Tibial artery (tissue), 4 donors: ENCODE measurements around the gene ZDHHC20.
A peak's percentile ranks its signal among the peaks of the same experiment; 100 is the strongest.

ENCODE experiments used
- DNase-seq, 2 donors: peaks; one replicate each; pipeline ENCODE4 v3.0.0-alpha.2; 2019
- H3K27ac ChIP-seq, 2 donors: fragments of 200-600 bp; sonication (generic) in 1 of 2; 1 replicate in 1 of 2; 2 replicates in 1 of 2; pipeline ENCODE4 v1.5.1; 2018 to 2019; ENCODE audit warnings: mild to moderate bottlenecking in 1 of 2
- H3K27me3 ChIP-seq, 2 donors: fragments of 200-600 bp; sonication (generic) in 1 of 2; one replicate each; pipeline versions ENCODE4 v1.5.1 to v1.6.0; 2016 to 2019
- H3K36me3 ChIP-seq, 3 donors: fragments of 200-600 bp; sonication (generic) in 2 of 3; one replicate each; pipeline ENCODE4 v1.5.1; 2016 to 2019; ENCODE audit warnings: mild to moderate bottlenecking in 2 of 3
- H3K4me1 ChIP-seq, 4 donors: fragments of 200-600 bp; sonication (generic) in 2 of 4; 1 replicate in 3 of 4; 2 replicates in 1 of 4; pipeline ENCODE4 v1.5.1; 2016 to 2019
- H3K4me3 ChIP-seq, 2 donors: fragments of 200-600 bp; sonication (generic) in 1 of 2; 1 replicate in 1 of 2; 2 replicates in 1 of 2; pipeline ENCODE4 v1.5.1; 2018 to 2019; ENCODE audit warnings: mild to moderate bottlenecking in 2 of 2
- H3K9me3 ChIP-seq, 3 donors: fragments of 200-600 bp; sonication (generic) in 1 of 3; one replicate each; pipeline ENCODE4 v1.5.1; 2016 to 2019
- intact Hi-C: fragments of 100-400 bp; cut with DNase I; formaldehyde crosslinking; loops from one replicate; pipeline ENCODE4 v1.15.0; 2023; ENCODE audit warnings: low total_unique reads
- TF ChIP-seq, protein P1 (sequence below), 2 experiments: fragments of 200-600 bp in 1 of 2; fragments of 450-650 bp in 1 of 2; IDR thresholded peaks; one replicate each; pipeline ENCODE4 v1.5.1; 2017 to 2019; ENCODE audit warnings: antibody characterized with exemption in 2 of 2, mild to moderate bottlenecking in 1 of 2, moderate library complexity in 1 of 2

ZDHHC20 gene

GRCh38 chr13:21458813-21459701 is at the start of gene ZDHHC20:
Gene ZDHHC20, minus strand, starts transcription at chr13:21459303. Its CDS starts 132 bp downstream, at chr13:21459171.
- H3K36me3 ChIP-seq, result no peaks in the 10 kb centered on the region
- DNase-seq, result peak; percentile 89 to 95
- H3K27ac ChIP-seq, result peak within 1 kb of the TSS; percentile 81 to 83
- no peaks in the 10 kb centered on the region for H3K9me3 ChIP-seq
- intact Hi-C loops, result no loop called here
- H3K4me1 ChIP-seq, result peaks cover 0 to 16% (median 7%) of the 10 kb centered on the region in 4 donors
- TF ChIP-seq, protein P1, sequence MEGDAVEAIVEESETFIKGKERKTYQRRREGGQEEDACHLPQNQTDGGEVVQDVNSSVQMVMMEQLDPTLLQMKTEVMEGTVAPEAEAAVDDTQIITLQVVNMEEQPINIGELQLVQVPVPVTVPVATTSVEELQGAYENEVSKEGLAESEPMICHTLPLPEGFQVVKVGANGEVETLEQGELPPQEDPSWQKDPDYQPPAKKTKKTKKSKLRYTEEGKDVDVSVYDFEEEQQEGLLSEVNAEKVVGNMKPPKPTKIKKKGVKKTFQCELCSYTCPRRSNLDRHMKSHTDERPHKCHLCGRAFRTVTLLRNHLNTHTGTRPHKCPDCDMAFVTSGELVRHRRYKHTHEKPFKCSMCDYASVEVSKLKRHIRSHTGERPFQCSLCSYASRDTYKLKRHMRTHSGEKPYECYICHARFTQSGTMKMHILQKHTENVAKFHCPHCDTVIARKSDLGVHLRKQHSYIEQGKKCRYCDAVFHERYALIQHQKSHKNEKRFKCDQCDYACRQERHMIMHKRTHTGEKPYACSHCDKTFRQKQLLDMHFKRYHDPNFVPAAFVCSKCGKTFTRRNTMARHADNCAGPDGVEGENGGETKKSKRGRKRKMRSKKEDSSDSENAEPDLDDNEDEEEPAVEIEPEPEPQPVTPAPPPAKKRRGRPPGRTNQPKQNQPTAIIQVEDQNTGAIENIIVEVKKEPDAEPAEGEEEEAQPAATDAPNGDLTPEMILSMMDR (IDR thresholded peaks at IDR 0.05), result no peak
- no peaks in the 10 kb centered on the region for H3K27me3 ChIP-seq
- peak within 1 kb of the TSS; percentile 74 to 87 for H3K4me3 ChIP-seq

DNA sequence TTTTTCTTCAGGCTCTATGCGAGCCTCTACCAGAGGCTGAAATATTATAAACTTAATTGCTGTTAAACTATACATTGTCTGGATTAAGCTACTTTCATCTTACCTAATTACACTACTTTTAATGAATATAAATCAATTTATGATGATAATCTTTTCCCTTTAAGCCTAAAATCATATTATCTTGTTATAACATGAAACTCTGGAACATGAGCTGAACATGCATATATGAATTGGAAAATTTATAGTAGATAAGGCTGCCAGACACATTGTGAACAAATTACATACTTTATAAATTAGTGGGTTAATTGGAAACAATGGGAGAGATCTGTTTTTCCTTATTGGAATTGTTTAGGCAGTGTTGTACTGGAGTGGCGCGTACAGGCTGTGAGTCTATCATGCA is 45.3 kb upstream of the ZDHHC20 start:
- no peaks in the 10 kb centered on the region for H3K4me1 ChIP-seq
- DNase-seq, result no peak
- H3K36me3 ChIP-seq, result peaks cover 3 to 31% (median 31%) of the 10 kb centered on the region in 3 donors
- H3K27me3 ChIP-seq, result no peaks in the 10 kb centered on the region
- H3K4me3 ChIP-seq, result no peak overlapping the region
- intact Hi-C loops, result no loop called here
- H3K9me3 ChIP-seq, result no peaks in the 10 kb centered on the region
- H3K27ac ChIP-seq, result no peak overlapping the region
- TF ChIP-seq, protein P1 (IDR thresholded peaks at IDR 0.05), result no peak

DNA sequence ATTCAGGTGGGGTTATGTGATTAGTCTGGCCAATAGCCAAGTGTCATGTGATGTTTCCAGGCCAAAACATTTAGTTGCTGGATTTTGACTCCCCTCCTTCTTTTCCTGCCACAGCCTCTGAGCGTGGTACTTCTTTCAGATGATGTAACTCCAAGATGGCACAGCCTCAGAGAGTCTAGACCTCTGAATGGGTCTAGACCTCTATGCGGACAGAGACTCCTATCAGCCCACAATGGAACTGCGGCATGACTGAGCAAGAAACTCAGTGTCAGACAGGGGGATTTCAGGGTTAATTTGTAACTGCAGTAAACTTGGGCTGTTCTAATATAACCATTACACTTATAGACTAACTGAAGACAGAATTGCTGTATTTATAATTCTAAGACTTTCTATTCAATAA is 42.6 kb upstream of the ZDHHC20 start:
- intact Hi-C loops, result no loop called here
- peaks cover 0 to 44% (median 37%) of the 10 kb centered on the region in 3 donors for H3K36me3 ChIP-seq

GRCh38 chr13:21486322-21486721 is 27.2 kb upstream of the ZDHHC20 start:
- intact Hi-C loops, result no loop called here
- Histone ChIP-seq H3K27me3 (no peaks in the 10 kb centered on the region), H3K4me1 (no peaks in the 10 kb centered on the region), H3K4me3 (no peak overlapping the region), H3K9me3 (peaks cover 4 to 17% (median 14%) of the 10 kb centered on the region in 3 donors), H3K36me3 (peaks cover 11 to 16% (median 14%) of the 10 kb centered on the region in 3 donors), H3K27ac (no peak overlapping the region)
- no peak for DNase-seq
- TF ChIP-seq, protein P1 (IDR thresholded peaks at IDR 0.05), result no peak

More for the DNA sequence above, 42.6 kb upstream of the ZDHHC20 start:
- TF ChIP-seq, protein P1 (IDR thresholded peaks at IDR 0.05), result no peak
- no peak for DNase-seq
- Histone ChIP-seq H3K9me3 (no peaks in the 10 kb centered on the region), H3K4me1 (no peaks in the 10 kb centered on the region), H3K27me3 (no peaks in the 10 kb centered on the region), H3K27ac (no peak overlapping the region), H3K4me3 (no peak overlapping the region)

DNA sequence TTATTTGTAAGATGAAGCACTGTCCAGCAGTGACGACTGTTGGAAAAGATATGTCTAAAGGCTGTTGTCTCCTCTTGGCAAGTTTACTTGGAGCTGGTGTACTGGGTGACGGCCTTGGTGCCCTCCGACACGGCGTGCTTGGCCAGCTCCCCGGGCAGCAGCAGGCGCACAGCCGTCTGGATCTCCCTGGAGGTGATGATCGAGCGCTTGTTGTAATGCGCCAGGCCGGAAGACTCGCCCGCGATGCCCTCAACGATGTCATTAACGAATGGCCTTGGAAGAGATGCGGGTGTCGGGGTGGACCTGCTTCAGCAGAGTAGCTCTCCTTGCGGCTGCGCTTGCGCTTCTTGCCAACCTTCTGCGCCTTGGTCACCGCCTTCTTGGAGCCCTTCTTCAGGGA is 24.6 kb upstream of the ZDHHC20 start:
- TF ChIP-seq, protein P1 (IDR thresholded peaks at IDR 0.05), result no peak
- H3K27me3 ChIP-seq, result no peaks in the 10 kb centered on the region
- H3K27ac ChIP-seq, result no peak overlapping the region
- H3K4me1 ChIP-seq, result peaks cover 0 to 5% (median 0%) of the 10 kb centered on the region in 4 donors
- no peaks in the 10 kb centered on the region for H3K36me3 ChIP-seq
- H3K4me3 ChIP-seq, result no peak overlapping the region
- intact Hi-C loops, result no loop called here
- H3K9me3 ChIP-seq, result peaks cover 4 to 17% (median 14%) of the 10 kb centered on the region in 3 donors
- DNase-seq, result no peak
